Mesenchymal stem cell (in vitro differentiated cells and primary cell): ENCODE measurements around the gene TNF.
A peak's percentile ranks its signal among the peaks of the same experiment; 100 is the strongest.

Experiments used
- DNase-seq: peaks from one replicate; pipeline ENCODE4 v3.0.0-alpha.2; 2013
- H2AFZ ChIP-seq: one replicate; pipeline ENCODE4 v1.6.1; 2013; ENCODE audit warnings: low read depth, mild to moderate bottlenecking, control low read depth, inconsistent platforms, low read length, moderate library complexity
- H2AK5ac ChIP-seq: 2 replicates; pipeline ENCODE4 v1.6.1; 2013; ENCODE audit warnings: low read length, moderate library complexity, mild to moderate bottlenecking, inconsistent platforms; ENCODE audit not compliant: severe bottlenecking
- H2BK120ac ChIP-seq: one replicate; pipeline ENCODE4 v1.6.1; 2013; ENCODE audit warnings: low read depth, mild to moderate bottlenecking, inconsistent platforms, low read length, moderate library complexity
- H2BK12ac ChIP-seq, 2 experiments: one replicate each; pipeline ENCODE4 v1.6.1; 2013; ENCODE audit warnings: inconsistent platforms in 2 of 2, low read length in 2 of 2, mild to moderate bottlenecking in 2 of 2, moderate library complexity in 2 of 2, control low read depth in 1 of 2
- H2BK15ac ChIP-seq: one replicate; pipeline ENCODE4 v1.6.1; 2013; ENCODE audit warnings: mild to moderate bottlenecking, low read depth, inconsistent platforms; ENCODE audit not compliant: poor library complexity, severe bottlenecking
- H2BK5ac ChIP-seq: 2 replicates; pipeline ENCODE4 v1.6.1; 2013; ENCODE audit warnings: low read depth, mild to moderate bottlenecking, low read length, control low read depth, inconsistent platforms; ENCODE audit not compliant: poor library complexity, severe bottlenecking
- H3K14ac ChIP-seq, 2 experiments: one replicate each; pipeline ENCODE4 v1.6.1; 2013; ENCODE audit warnings: inconsistent platforms in 2 of 2, low read length in 2 of 2, control low read depth in 1 of 2, mild to moderate bottlenecking in 1 of 2, moderate library complexity in 1 of 2
- H3K18ac ChIP-seq, 2 experiments: one replicate each; pipeline ENCODE4 v1.6.1; 2013; ENCODE audit warnings: inconsistent platforms in 2 of 2, low read length in 2 of 2, control low read depth in 1 of 2, low read depth in 1 of 2, mild to moderate bottlenecking in 1 of 2
- H3K23ac ChIP-seq, 2 experiments: one replicate each; pipeline ENCODE4 v1.6.1; 2013; ENCODE audit warnings: inconsistent platforms in 2 of 2, low read length in 2 of 2, mild to moderate bottlenecking in 2 of 2, moderate library complexity in 2 of 2, control low read depth in 1 of 2
- H3K27ac ChIP-seq: 2 replicates; pipeline ENCODE4 v1.5.1; 2013; ENCODE audit warnings: mild to moderate bottlenecking, moderate library complexity, low read length, control low read depth, inconsistent platforms; ENCODE audit not compliant: poor library complexity, severe bottlenecking
- H3K27me3 ChIP-seq, 2 experiments: 2 replicates each; pipeline versions ENCODE4 v1.6.1 to v1.7.0; 2013; ENCODE audit warnings: low read length in 2 of 2, mild to moderate bottlenecking in 2 of 2, moderate library complexity in 2 of 2, control low read depth in 1 of 2, inconsistent platforms in 1 of 2; ENCODE audit not compliant: control insufficient read depth in 1 of 2, insufficient read depth in 1 of 2
- H3K36me3 ChIP-seq, 2 experiments: 2 replicates each; pipeline versions ENCODE4 v1.6.1 to v1.7.0; 2013; ENCODE audit warnings: low read length in 2 of 2, control low read depth in 1 of 2, inconsistent platforms in 1 of 2, low read depth in 1 of 2, mild to moderate bottlenecking in 1 of 2; ENCODE audit not compliant: insufficient read depth in 2 of 2, control insufficient read depth in 1 of 2
- H3K4ac ChIP-seq, 2 experiments: one replicate each; pipeline ENCODE4 v1.6.1; 2013; ENCODE audit warnings: inconsistent platforms in 2 of 2, low read length in 2 of 2, mild to moderate bottlenecking in 2 of 2, moderate library complexity in 2 of 2, control low read depth in 1 of 2, low read depth in 1 of 2
- H3K4me1 ChIP-seq: 2 replicates; pipeline ENCODE4 v1.6.1; 2013; ENCODE audit warnings: low read depth, low read length, control low read depth; ENCODE audit not compliant: control insufficient read depth, insufficient read depth
- H3K4me2 ChIP-seq: 2 replicates; pipeline ENCODE4 v1.6.1; 2013; ENCODE audit warnings: low read length, mild to moderate bottlenecking, inconsistent platforms; ENCODE audit not compliant: poor library complexity, severe bottlenecking
- H3K4me3 ChIP-seq, 2 experiments: 2 replicates each; pipeline versions ENCODE4 v1.5.1 to v1.7.0; 2013; ENCODE audit warnings: low read length in 2 of 2, mild to moderate bottlenecking in 2 of 2, control low read depth in 1 of 2, low read depth in 1 of 2; ENCODE audit not compliant: insufficient read depth in 1 of 2
- H3K79me1 ChIP-seq: replicated peaks from 2 replicates; pipeline ENCODE4 v1.6.1; 2013; ENCODE audit warnings: mild to moderate bottlenecking, control low read depth, low read length, inconsistent platforms; ENCODE audit not compliant: poor library complexity, severe bottlenecking
- H3K9ac ChIP-seq: 2 replicates; pipeline ENCODE4 v1.7.0; 2013; ENCODE audit warnings: mild to moderate bottlenecking, low read length, moderate library complexity
- H3K9me3 ChIP-seq: 2 replicates; pipeline ENCODE4 v1.7.0; 2013; ENCODE audit warnings: mild to moderate bottlenecking, low read length; ENCODE audit not compliant: control insufficient read depth
- H4K8ac ChIP-seq: one replicate; pipeline ENCODE4 v1.6.1; 2013; ENCODE audit warnings: inconsistent platforms, mild to moderate bottlenecking, low read length, moderate library complexity
- H4K91ac ChIP-seq: one replicate; pipeline ENCODE4 v1.6.1; 2013; ENCODE audit warnings: mild to moderate bottlenecking, low read length, inconsistent platforms
- WGBS: methylation state at CpG from one replicate; pipeline ENCODE4 v1.1.7; 2013; ENCODE audit warnings: mixed read lengths; 5-methylcytosine and 5-hydroxymethylcytosine counted together

TNF gene

DNA sequence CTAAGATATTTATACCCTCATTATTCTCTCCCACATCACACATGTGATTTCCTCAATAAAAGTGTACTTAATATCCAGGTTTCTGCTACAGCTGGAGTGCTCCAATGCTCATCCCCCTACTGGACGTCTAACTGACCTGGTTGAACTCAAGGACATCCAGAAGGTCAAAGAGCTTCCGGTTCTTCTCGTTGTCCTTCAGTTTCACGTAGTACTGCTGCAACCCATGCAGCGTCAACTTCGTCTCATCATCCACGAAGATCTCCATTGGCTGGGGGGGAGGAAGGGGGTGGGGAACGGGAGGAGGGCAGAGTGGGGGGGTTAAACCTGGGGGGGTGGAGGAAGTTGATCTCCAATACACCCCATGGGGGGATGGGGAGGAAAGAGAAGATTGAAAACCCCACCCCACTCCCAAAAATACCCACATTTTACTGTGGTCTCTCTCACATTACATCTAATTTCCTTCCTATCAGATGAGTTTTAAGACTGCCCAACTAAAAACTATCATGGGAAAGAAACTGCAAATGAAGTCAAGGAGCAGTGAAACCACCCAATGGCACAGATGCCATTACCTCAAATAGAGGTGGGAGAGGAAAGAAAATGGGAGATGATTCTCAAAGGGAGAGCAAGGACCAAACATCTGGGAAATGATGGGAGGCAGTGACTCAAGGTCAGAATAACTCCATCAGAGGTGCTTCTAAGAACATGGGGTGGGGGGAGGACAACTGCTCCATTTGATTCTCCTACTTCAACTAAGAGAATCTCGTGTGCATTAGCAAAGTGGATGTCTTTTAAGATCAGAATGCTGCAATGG, 42.5 kb upstream of the TNF start:
- H3K4me2 ChIP-seq = no peak overlapping the region
- no peaks in the 10 kb centered on the region for H3K9me3 ChIP-seq
- no peak overlapping the region for H3K18ac ChIP-seq
- H3K36me3 ChIP-seq = peaks cover 70 to 85% of the 10 kb centered on the region in 2 experiments
- no peak overlapping the region for H3K23ac ChIP-seq
- peaks cover 6% of the 10 kb centered on the region for H3K4me1 ChIP-seq
- H2BK15ac ChIP-seq = no peak overlapping the region
- H3K4me3 ChIP-seq = no peak overlapping the region
- H4K91ac ChIP-seq = no peak overlapping the region
- H3K4ac ChIP-seq = no peak overlapping the region
- H2BK120ac ChIP-seq = no peak overlapping the region
- no peak overlapping the region for H2AFZ ChIP-seq
- no peak for DNase-seq
- H4K8ac ChIP-seq = no peak overlapping the region
- H3K27ac ChIP-seq = no peak overlapping the region
- 94% methylated on average over 7 of the region's 9 CpGs for WGBS
- H2AK5ac ChIP-seq = no peak overlapping the region
- no peaks in the 10 kb centered on the region for H3K27me3 ChIP-seq
- no peak overlapping the region for H2BK12ac ChIP-seq
- peaks cover 30% of the 10 kb centered on the region for H3K79me1 ChIP-seq
- H3K14ac ChIP-seq = no peak overlapping the region
- H2BK5ac ChIP-seq = no peak overlapping the region
- no peak overlapping the region for H3K9ac ChIP-seq

DNA sequence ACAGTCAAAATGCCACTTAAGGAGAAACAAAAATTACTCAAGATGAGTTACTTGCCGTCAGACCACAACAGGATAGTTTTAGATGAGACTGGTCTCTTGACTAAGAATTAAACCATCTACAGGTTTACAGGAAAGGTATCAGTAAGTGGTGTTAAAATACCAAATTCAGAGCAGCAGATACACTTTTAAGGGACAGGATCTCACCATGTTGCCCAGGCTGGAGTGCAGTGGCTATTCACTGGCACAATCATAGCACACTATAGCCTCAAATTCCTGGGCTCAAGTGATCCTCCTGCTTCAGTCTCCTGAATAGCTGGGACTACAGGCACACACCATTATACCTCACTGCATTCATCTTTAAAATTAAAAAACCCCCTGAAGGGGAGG, 41.9 kb upstream of the TNF start:
- Histone ChIP-seq H2BK15ac (no peak overlapping the region), H3K79me1 (peaks cover 30% of the 10 kb centered on the region), H3K9me3 (no peaks in the 10 kb centered on the region), H2BK120ac (no peak overlapping the region), H3K4me2 (no peak overlapping the region), H3K4ac (no peak overlapping the region), H3K4me1 (peaks cover 6% of the 10 kb centered on the region), H2BK12ac (no peak overlapping the region), H3K27ac (no peak overlapping the region), H2BK5ac (no peak overlapping the region), H4K91ac (no peak overlapping the region), H2AK5ac (no peak overlapping the region), H4K8ac (no peak overlapping the region), H3K14ac (no peak overlapping the region), H3K4me3 (no peak overlapping the region), H3K9ac (no peak overlapping the region), H2AFZ (no peak overlapping the region), H3K36me3 (peaks cover 70 to 91% of the 10 kb centered on the region in 2 experiments), H3K27me3 (no peaks in the 10 kb centered on the region), H3K23ac (no peak overlapping the region), H3K18ac (no peak overlapping the region)
- no CpG with 5 or more reads among the region's 1 CpG for WGBS
- no peak for DNase-seq

DNA sequence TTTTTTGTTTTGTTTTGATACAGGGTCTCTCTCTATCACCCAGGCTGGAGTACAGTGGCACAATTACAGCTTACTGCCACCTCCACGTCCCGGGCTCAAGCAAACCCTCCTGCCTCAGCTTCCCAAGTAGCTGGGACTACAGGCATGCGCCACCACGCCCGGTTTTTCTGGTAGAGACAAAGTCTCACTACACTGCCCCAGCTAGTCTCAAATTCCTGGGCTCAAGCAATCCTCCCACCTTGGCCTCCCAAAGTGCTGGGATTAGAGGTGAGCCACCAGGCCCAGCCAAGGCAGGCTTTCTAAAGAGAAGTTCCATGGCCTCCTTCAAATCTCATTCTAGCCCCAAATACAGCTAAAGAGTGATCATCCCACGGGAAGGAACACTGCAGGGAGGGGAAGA, 41.4 kb upstream of the TNF start:
- Histone ChIP-seq H3K27me3 (no peaks in the 10 kb centered on the region), H3K9ac (no peak overlapping the region), H3K36me3 (peaks cover 69 to 97% of the 10 kb centered on the region in 2 experiments), H3K4me2 (no peak overlapping the region), H3K4me3 (no peak overlapping the region), H3K23ac (no peak overlapping the region), H2AK5ac (no peak overlapping the region), H2BK12ac (no peak overlapping the region), H2BK5ac (no peak overlapping the region), H3K27ac (no peak overlapping the region), H4K8ac (peak overlapping the region; percentile 47), H3K18ac (no peak overlapping the region), H4K91ac (no peak overlapping the region), H2BK120ac (no peak overlapping the region), H3K4ac (no peak overlapping the region), H3K79me1 (peaks cover 30% of the 10 kb centered on the region), H3K14ac (no peak overlapping the region), H2BK15ac (peak overlapping the region; percentile 36), H3K4me1 (peaks cover 10% of the 10 kb centered on the region), H3K9me3 (no peaks in the 10 kb centered on the region), H2AFZ (no peak overlapping the region)
- no peak for DNase-seq
- 97% methylated on average over 6 of the region's 6 CpGs for WGBS

DNA sequence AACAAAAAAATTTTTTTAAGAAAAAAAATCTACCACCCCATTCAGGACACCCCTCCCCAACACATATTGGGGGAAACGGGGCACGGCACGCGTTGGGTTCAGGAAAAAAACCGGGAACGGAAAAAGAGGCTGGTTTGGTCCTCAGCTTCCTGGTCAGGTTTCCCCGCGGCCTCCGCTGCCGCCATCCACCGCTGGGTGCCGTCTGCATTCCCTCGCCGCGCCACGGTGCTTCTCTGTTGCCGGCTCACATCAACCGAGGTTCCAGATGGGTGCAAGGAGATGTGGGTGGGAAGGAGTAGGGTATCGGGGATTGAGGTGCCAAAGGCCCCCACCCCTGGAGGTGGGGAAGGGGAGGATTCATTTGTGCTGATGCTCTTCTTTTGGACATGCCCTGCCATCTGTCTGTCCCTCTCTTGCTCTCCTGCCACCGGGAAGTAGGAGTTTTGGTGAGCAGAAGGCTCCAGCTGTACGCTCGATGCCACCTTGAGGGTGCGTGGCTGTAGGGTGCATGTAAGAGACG, 40.8 kb upstream of the TNF start:
- no peak overlapping the region for H3K9ac ChIP-seq

More for the DNA sequence above, 40.8 kb upstream of the TNF start:
- Histone ChIP-seq H3K4me1 (peaks cover 9% of the 10 kb centered on the region), H3K79me1 (peaks cover 28% of the 10 kb centered on the region), H3K27ac (no peak overlapping the region), H3K36me3 (peaks cover 65 to 99% of the 10 kb centered on the region in 2 experiments), H4K91ac (no peak overlapping the region), H2AFZ (no peak overlapping the region), H3K27me3 (no peaks in the 10 kb centered on the region), H3K9me3 (no peaks in the 10 kb centered on the region), H3K4me3 (no peak overlapping the region), H3K23ac (no peak overlapping the region), H2BK120ac (no peak overlapping the region), H3K14ac (no peak overlapping the region), H2BK12ac (no peak overlapping the region), H2BK5ac (no peak overlapping the region), H2BK15ac (no peak overlapping the region), H3K4me2 (no peak overlapping the region), H3K18ac (no peak overlapping the region), H3K4ac (no peak overlapping the region), H2AK5ac (no peak overlapping the region), H4K8ac (no peak overlapping the region)
- no peak for DNase-seq
- 92% methylated on average over 24 of the region's 24 CpGs for WGBS
